Dendritic cell treated with granulocyte-macrophage colony-stimulating factor and Interleukin-4, amounts not matched to agents 40 ng/mL and 50 ng/mL, for 4 days (primary cell): ENCODE measurements around the gene TCTN2.
A peak's percentile ranks its signal among the peaks of the same experiment; 100 is the strongest.

Source experiments
- H3K27ac Mint-ChIP-seq: one replicate; pipeline ENCODE4 v1.8.0; 2022; ENCODE audit warnings: mild to moderate bottlenecking, mixed read lengths
- H3K27me3 Mint-ChIP-seq: one replicate; pipeline ENCODE4 v1.8.0; 2022; ENCODE audit warnings: mild to moderate bottlenecking, mixed read lengths
- H3K36me3 Mint-ChIP-seq: one replicate; pipeline ENCODE4 v1.8.0; 2022; ENCODE audit warnings: low read depth, mixed read lengths
- H3K4me1 Mint-ChIP-seq: one replicate; pipeline ENCODE4 v1.8.0; 2022; ENCODE audit warnings: low read depth, mixed read lengths
- H3K4me3 Mint-ChIP-seq: one replicate; pipeline ENCODE4 v1.8.0; 2022; ENCODE audit warnings: mild to moderate bottlenecking, moderate library complexity, mixed read lengths
- H3K9me3 Mint-ChIP-seq: one replicate; pipeline ENCODE4 v1.8.0; 2022; ENCODE audit warnings: mixed read lengths
- intact Hi-C: fragments of 100-400 bp; cut with micrococcal nuclease; formaldehyde crosslinking; loops from one replicate; pipeline ENCODE4 v1.15.0; 2022

The TCTN2 gene

DNA sequence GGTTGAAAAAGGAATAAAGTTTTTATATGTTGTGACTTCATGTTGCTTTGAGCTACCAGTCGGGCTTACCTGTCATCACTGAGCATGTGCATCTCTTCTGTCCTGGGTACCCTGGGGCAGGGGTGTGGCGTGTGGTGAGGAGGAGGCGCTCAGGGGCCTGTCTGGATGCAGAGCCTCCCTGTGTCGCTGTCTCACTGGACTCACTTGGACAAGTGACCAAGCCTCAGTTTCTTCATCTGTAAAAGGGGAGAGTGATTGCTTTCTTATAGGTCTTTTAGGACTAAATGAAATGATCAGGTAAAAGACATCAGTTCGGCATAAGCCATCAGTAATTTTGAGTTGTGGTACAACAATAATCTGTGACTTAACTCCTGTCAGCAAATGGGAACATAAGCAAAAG lies 63.4 kb downstream of the TCTN2 start:
- H3K9me3 Mint-ChIP-seq, result no peaks in the 10 kb centered on the region

DNA sequence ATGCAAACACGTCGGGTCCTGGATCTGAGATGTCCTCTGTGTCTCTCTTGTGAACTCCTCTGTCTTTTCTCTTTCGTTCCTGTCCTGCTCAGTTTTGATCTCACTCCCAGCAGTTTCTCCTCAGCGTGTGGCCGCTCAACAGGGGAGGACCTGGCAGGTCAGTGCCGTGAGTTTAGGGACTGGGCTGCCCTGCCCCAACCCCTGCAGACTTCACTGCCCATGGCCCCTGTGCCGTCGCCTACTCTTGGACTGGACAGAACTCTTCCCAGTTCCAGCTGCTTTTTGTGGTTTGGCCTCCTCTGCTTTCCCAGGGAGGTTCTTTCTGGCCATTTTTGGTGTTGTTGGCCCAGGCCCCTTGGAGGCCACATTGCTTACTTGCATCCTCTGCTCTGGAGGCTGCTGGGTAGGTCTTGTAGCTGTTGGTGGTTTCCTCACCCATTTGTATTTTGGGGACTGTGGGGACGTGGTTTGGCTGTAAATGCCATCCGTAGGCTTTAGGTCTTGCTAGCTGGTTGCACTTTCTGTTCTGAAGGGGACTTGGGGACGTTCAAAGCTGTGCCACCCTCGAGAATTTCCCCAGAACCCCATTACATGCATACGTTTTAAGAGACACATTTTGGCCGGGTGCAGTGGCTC lies 71.1 kb downstream of the TCTN2 start:
- intact Hi-C loops, result no loop called here
- H3K4me3 Mint-ChIP-seq, result no peak overlapping the region

More for the DNA sequence above, 63.4 kb downstream of the TCTN2 start:
- no peaks in the 10 kb centered on the region for H3K27me3 Mint-ChIP-seq
- peaks cover 96% of the 10 kb centered on the region for H3K36me3 Mint-ChIP-seq
- H3K4me3 Mint-ChIP-seq, result no peak overlapping the region
- intact Hi-C loops, result no loop called here
- H3K27ac Mint-ChIP-seq, result no peak overlapping the region
- H3K4me1 Mint-ChIP-seq, result peaks cover 15% of the 10 kb centered on the region

DNA sequence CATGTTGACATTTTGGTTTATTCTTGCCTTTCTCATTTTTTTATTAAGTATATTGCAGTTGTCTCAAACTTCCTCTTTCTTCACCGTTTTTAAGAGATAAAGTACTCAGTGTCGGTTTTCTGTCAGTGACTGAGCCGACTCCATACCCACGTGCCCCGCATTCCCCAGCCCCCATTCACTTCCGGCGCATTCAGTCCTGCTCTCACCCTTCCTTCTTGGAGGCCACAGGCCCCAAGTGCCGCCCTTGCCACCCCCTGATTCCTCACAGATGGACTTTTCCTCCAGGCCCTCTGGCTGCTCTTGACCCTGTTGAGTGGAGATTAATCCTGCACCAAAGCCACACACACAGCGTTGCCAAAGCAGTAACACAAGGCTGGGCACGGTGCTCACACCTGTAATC lies 72.1 kb downstream of the TCTN2 start:
- H3K27ac Mint-ChIP-seq, result peak overlapping the region; percentile 64
- intact Hi-C loops, result no loop called here
- H3K27me3 Mint-ChIP-seq, result no peaks in the 10 kb centered on the region
- H3K4me1 Mint-ChIP-seq, result peaks cover 43% of the 10 kb centered on the region
- no peaks in the 10 kb centered on the region for H3K9me3 Mint-ChIP-seq
- no peak overlapping the region for H3K4me3 Mint-ChIP-seq
- H3K36me3 Mint-ChIP-seq, result peaks cover 93% of the 10 kb centered on the region

More for the DNA sequence above, 71.1 kb downstream of the TCTN2 start:
- no peaks in the 10 kb centered on the region for H3K27me3 Mint-ChIP-seq
- peaks cover 39% of the 10 kb centered on the region for H3K4me1 Mint-ChIP-seq
- H3K9me3 Mint-ChIP-seq, result no peaks in the 10 kb centered on the region
- no peak overlapping the region for H3K27ac Mint-ChIP-seq
- peaks cover 90% of the 10 kb centered on the region for H3K36me3 Mint-ChIP-seq

DNA sequence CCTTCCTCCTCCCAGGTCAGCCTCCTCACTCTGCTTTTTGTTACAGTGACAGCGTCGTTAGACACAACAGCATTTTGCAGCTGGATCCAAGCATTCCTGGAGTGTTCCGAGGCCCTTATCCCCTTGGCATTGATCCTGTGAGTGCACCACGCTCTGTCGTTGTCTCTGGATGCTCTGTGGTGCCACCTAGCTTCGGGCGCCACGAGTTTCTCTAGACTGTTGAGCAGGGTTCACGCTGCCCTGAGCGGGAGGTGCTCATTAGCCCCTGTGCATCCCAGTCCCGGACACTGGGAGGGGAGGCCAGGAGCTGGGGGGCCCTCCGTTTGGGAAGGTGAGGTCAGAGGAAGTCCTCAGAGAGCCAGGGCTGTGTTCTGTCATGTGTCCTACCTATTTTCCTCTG lies 73.9 kb downstream of the TCTN2 start:
- H3K27me3 Mint-ChIP-seq, result no peaks in the 10 kb centered on the region
- no peak overlapping the region for H3K27ac Mint-ChIP-seq
- no peaks in the 10 kb centered on the region for H3K9me3 Mint-ChIP-seq
- intact Hi-C loops, result no loop called here
- H3K4me3 Mint-ChIP-seq, result no peak overlapping the region
- H3K4me1 Mint-ChIP-seq, result peaks cover 50% of the 10 kb centered on the region
- H3K36me3 Mint-ChIP-seq, result peaks cover 91% of the 10 kb centered on the region

DNA sequence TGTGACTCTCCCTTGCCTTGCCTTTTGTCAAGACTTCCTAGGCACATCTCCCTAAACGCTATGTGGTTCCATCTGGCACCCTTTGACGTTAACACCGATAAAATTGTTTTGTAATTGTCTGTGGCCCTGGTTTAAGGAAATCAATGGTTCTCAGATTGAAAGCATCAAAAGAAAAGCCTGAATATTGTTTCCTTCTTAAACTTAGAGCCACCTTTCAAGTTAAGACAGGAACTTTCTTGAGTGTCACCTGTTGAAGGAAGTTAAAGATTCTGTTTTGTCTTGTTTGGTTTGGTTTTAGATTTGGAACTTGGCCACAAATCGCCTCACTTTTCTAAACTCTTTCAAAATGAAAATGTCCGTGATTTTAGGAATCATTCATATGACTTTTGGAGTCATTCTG lies 76.4 kb downstream of the TCTN2 start:
- H3K4me1 Mint-ChIP-seq, result peaks cover 45% of the 10 kb centered on the region
- no peaks in the 10 kb centered on the region for H3K9me3 Mint-ChIP-seq
- H3K4me3 Mint-ChIP-seq, result no peak overlapping the region
- no peaks in the 10 kb centered on the region for H3K27me3 Mint-ChIP-seq
- no peak overlapping the region for H3K27ac Mint-ChIP-seq
- intact Hi-C loops, result no loop called here
- H3K36me3 Mint-ChIP-seq, result peaks cover 91% of the 10 kb centered on the region

DNA sequence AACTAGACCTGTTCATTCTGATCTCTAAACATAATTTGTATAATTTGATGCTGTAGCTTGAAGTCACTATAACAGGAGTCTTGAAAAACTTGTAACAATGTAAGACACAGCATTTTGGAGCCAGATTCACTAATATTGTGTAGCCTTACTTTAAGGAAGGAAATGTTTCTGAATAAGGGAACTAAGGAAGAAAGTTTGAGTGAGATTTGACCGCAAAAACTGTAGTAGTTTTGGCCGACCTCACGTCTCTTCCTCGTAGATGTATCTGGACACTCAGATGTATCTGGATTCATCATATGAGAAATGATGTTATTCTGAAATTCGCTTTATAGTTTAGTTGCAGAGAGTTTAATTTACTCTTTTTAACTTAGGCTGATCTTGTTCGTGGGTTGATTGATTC lies 77.2 kb downstream of the TCTN2 start:
- peaks cover 90% of the 10 kb centered on the region for H3K36me3 Mint-ChIP-seq
- intact Hi-C loops, result no loop called here
- no peak overlapping the region for H3K4me3 Mint-ChIP-seq
- H3K4me1 Mint-ChIP-seq, result peaks cover 37% of the 10 kb centered on the region
- no peaks in the 10 kb centered on the region for H3K27me3 Mint-ChIP-seq
- no peak overlapping the region for H3K27ac Mint-ChIP-seq
- no peaks in the 10 kb centered on the region for H3K9me3 Mint-ChIP-seq

DNA sequence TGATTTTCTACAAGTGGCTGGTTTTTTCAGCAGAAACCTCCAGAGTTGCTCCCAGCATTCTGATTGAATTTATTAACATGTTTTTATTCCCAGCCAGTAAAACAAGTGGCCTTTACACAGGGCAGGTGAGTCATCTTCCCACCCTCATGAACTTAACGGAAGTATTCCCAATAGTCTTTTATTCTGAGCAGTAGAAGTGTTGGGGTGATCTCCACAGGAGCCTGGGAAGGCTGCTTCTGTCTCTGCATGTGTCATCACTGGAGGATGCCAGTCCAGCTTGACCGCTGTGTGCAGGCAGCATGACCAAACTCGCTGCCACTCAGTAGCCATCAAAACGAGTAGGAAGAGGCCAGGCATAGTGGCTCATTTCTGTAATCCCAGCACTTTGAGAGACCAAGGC lies 77.7 kb downstream of the TCTN2 start:
- H3K36me3 Mint-ChIP-seq, result peaks cover 90% of the 10 kb centered on the region
- intact Hi-C loops, result no loop called here
- H3K4me1 Mint-ChIP-seq, result peaks cover 34% of the 10 kb centered on the region
- no peaks in the 10 kb centered on the region for H3K27me3 Mint-ChIP-seq
- no peak overlapping the region for H3K27ac Mint-ChIP-seq
- H3K4me3 Mint-ChIP-seq, result no peak overlapping the region
- H3K9me3 Mint-ChIP-seq, result no peaks in the 10 kb centered on the region

DNA sequence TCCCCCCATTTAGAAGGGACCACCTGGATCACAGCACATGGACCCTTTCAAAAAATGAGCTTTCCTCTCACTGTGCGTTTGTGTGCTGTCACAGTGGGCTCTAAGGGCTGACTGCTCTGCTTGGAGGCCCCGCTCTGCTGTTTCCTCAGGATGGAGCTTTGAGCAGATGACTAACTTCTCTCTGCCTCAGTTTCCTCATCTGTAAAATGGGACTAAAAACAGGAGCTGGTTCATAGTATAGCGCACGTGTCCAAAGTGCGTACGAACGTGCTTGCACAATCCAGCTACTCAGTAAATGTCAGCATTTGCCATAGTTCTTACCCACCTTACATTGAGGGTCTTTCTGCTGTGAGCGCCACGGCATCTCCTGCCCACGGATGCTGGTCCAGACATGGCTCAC lies 78.4 kb downstream of the TCTN2 start:
- Mint-ChIP-seq H3K9me3 (no peaks in the 10 kb centered on the region), H3K4me1 (peaks cover 34% of the 10 kb centered on the region), H3K27me3 (no peaks in the 10 kb centered on the region), H3K4me3 (no peak overlapping the region), H3K27ac (no peak overlapping the region), H3K36me3 (peaks cover 90% of the 10 kb centered on the region)
- intact Hi-C loops, result no loop called here

DNA sequence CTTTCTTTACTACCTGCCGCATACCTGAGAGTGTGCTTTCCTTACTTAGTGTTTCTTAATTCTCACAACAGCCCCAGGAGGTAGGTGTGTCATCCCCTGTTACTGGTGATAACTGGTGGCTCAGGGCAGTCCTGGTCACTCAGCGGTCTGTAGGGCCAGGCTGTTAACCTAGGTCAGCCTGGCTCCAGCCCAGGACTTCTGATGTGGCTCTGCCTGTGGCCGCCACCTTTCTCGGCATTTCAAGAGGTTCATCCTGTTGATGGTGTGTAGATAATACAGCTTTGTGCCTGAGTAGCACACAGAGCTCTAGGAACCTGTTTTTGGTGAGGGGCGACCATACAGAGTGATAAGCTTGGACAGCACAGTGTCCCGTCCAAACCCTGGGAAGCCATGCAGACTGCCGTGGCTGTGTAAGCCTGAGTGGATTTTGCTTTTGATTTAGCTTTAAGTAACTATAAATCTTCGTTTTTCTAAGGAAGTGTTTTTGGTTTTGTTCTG lies 79.3 kb downstream of the TCTN2 start:
- Mint-ChIP-seq H3K9me3 (no peaks in the 10 kb centered on the region), H3K27me3 (no peaks in the 10 kb centered on the region), H3K27ac (no peak overlapping the region), H3K4me3 (no peak overlapping the region), H3K4me1 (peaks cover 29% of the 10 kb centered on the region), H3K36me3 (peaks cover 90% of the 10 kb centered on the region)
- intact Hi-C loops, result no loop called here

DNA sequence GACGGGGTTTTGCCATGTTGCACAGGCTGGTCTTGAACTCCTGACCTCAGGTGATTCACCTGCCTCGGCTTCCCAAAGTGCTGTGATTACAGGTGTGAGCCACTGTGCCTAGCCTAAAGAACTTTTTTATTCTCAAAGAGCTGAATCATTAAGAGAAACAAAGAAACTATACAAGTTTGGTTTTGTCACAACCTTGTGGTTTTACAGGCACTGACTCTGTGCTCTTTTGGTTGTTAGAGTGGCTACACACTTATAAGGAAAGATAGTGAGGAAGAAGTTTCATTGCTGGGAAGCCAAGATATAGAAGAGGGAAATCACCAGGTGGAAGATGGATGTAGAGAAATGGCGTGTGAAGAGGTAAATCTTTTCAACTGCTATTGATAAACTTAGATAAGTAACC lies 81.1 kb downstream of the TCTN2 start:
- no peaks in the 10 kb centered on the region for H3K27me3 Mint-ChIP-seq
- no peak overlapping the region for H3K27ac Mint-ChIP-seq

DNA sequence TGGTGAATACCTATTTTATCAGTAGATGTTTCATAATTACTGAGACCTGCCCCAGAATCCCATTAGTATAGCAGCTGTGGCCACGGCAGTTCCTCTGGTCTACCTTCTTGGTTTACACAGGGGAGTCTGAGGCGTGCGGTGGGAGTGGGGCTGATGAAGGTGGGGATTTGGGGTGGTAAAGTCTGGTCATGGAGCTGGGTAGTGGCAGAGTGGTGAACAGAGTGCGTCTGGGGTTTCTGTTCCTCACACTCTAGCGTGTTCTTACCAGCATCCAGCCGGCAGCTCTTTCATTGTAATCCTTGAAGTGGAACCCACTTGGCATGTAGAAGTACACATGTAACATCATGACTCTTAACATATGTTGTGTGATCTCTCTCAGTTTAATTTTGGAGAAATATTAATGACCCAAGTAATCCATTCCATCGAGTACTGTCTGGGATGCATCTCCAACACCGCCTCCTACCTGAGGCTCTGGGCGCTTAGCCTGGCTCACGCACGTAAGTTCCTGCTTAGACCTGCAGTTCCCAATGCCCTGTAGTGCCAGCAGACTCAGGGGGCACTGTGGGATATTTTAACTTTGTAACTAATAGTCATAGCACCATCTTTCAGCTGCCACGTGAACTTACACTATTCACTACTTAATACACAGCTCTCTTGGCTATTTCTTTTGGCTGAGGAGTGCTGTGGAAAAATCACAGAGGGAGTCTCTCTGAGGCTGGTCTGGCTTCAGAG lies 83.3 kb downstream of the TCTN2 start:
- intact Hi-C loops, result no loop called here
- Mint-ChIP-seq H3K9me3 (no peaks in the 10 kb centered on the region), H3K27me3 (no peaks in the 10 kb centered on the region), H3K4me3 (no peak overlapping the region), H3K27ac (no peak overlapping the region), H3K36me3 (peaks cover 87% of the 10 kb centered on the region), H3K4me1 (no peaks in the 10 kb centered on the region)

More for the DNA sequence above, 81.1 kb downstream of the TCTN2 start:
- intact Hi-C loops, result no loop called here
- peaks cover 86% of the 10 kb centered on the region for H3K36me3 Mint-ChIP-seq
- H3K4me1 Mint-ChIP-seq, result peaks cover 17% of the 10 kb centered on the region
- H3K9me3 Mint-ChIP-seq, result no peaks in the 10 kb centered on the region
- H3K4me3 Mint-ChIP-seq, result no peak overlapping the region

DNA sequence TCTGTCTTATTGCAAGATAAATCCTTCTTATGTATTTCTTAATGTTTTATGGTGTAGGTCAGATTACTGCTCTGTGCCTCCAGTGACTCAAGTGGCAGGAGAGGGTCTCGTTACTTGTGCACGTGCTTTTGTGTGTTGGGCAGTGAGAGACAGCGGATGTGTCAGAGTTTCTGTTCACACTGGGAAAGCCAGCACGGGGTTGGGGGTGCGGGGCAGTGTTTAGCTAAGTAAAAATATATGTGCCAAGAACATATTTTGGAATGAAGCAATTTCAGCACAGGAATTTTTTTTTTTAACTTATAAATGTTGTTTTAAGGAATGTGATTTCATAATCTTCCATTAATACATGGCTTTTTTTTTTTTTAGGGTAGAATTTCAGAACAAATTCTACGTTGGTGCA lies 86.6 kb downstream of the TCTN2 start:
- intact Hi-C loops, result no loop called here
- no peak overlapping the region for H3K4me3 Mint-ChIP-seq

More for the DNA sequence above, 86.6 kb downstream of the TCTN2 start:
- Mint-ChIP-seq H3K27ac (no peak overlapping the region), H3K4me1 (peaks cover 4% of the 10 kb centered on the region), H3K36me3 (peaks cover 59% of the 10 kb centered on the region), H3K27me3 (peaks cover 4% of the 10 kb centered on the region), H3K9me3 (no peaks in the 10 kb centered on the region)
